ENCODE measurements around the gene FAM53B. TPM values are rescaled to one million over a fixed set of nuclear protein-coding genes. Genes with fewer than 3 reads are reported as not detected.

FAM53B gene
- total and polyA plus RNA-seq, 2 experiments from 2014 or later, result 2.1 to 10.1 TPM

DNA sequence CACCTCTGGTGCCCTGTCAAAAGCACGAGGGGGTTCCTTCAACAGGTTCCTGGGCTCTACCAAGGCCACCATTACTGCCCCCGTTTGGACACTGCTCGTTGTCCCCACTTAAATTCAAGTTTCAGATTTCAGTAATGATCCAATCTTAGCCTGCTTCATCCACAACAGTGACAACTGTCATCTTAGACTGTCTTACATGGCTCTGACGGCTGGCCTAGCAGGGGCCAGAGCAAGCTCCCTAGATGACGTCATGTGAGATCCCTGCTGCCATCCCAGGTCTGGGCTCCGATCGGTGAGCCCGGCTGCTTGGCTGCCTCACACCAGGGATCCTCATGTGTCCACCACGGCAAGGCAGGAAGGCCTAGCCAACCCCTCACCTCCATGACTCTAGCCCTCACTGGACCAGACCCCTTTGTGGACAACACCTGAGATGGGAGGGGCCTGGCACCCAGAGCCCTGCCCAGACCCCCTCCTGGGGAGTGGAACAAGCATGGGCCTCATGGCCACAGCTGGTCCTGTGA lies 82.5 kb downstream of the FAM53B start:
- no peak overlapping the region for H3K27ac ChIP-seq
- H3K4me1 ChIP-seq (ENCODE audit: insufficient read depth), result no peaks in the 10 kb centered on the region
- H4K20me1 ChIP-seq (ENCODE audit: insufficient read depth), result no peaks in the 10 kb centered on the region; the same call in 1 of the 2 replicates
- H3K9me2 ChIP-seq (ENCODE audit: insufficient read depth), result no peaks in the 10 kb centered on the region
- H3K36me3 ChIP-seq (ENCODE audit: low read depth), result no peaks in the 10 kb centered on the region
- no peaks in the 10 kb centered on the region for H3F3A ChIP-seq (ENCODE audit: insufficient read depth)
- H3K4me2 ChIP-seq (ENCODE audit: unreplicated experiment), result no peak overlapping the region
- H3K4me3 ChIP-seq, result no peak overlapping the region
- in situ Hi-C loops (cut with MboI), result no loop called here
- H3K9me3 ChIP-seq (ENCODE audit: low read depth), result no peaks in the 10 kb centered on the region
- TF ChIP-seq EZH2 (IDR thresholded peaks at IDR 0.05; ENCODE audit: insufficient read depth, poor library complexity, severe bottlenecking) (no peak), EZH2phosphoT487 (IDR thresholded peaks at IDR 0.05; ENCODE audit: insufficient read depth, low read depth) (no peak)
- no peak overlapping the region for H3K9ac ChIP-seq
- WGBS, 2 experiments (ENCODE audit: low coverage in 1 of 2, low lambda C conversion rate in 2 of 2, missing lambda C conversion rate in 2 of 2), result 95 to 96% methylated on average over 9 of the region's 9 CpGs
- H3K79me2 ChIP-seq (ENCODE audit: insufficient read depth), result no peaks in the 10 kb centered on the region
- H2AFZ ChIP-seq, result no peak overlapping the region
- no peaks in the 10 kb centered on the region for H3K27me3 ChIP-seq (replicated peaks; ENCODE audit: insufficient read depth)
- no peak for DNase-seq

DNA sequence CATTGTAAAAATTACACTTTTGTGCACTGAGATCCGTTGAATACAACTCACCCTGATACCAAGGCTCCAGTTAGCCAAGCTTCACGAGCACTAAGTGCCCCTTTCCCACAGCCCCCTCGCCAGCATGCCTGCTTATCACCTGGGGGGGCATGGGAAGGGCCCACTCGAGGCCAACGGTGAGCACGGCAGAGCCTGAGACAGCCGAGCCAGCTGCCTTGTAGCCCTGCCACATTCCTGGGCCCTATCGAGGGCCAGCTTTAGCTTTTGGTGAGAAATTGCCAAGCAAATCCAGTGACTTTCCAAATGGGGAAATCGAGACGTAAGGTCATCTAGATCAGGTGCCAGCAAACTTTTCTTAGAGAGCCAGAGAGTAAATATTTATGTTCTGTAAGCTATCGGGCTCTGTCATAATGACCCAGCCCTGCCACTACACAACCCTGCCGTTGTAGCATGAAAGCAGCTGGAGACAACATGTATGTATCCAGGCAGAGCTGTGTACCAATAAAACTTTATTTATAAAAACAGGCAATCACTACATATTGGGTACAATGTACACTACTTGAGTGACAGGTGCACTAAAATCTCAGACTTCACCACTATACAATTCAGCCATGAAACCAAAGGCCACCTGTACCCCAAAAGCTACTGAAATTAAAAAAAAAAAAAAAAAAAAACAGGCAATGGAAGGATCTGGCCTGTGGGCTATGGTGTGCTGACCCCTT lies 83.6 kb downstream of the FAM53B start:
- H3K79me2 ChIP-seq (ENCODE audit: insufficient read depth), result no peaks in the 10 kb centered on the region
- no peak overlapping the region for H3K4me3 ChIP-seq
- H3K27me3 ChIP-seq (replicated peaks; ENCODE audit: insufficient read depth), result no peaks in the 10 kb centered on the region
- H3K9me2 ChIP-seq (ENCODE audit: insufficient read depth), result no peaks in the 10 kb centered on the region
- H3K27ac ChIP-seq, result no peak overlapping the region
- no peaks in the 10 kb centered on the region for H3K9me3 ChIP-seq (ENCODE audit: low read depth)
- H4K20me1 ChIP-seq (ENCODE audit: insufficient read depth), result no peaks in the 10 kb centered on the region; the same call in 1 of the 2 replicates
- H3K9ac ChIP-seq, result no peak overlapping the region
- no peak overlapping the region for H3K4me2 ChIP-seq (ENCODE audit: unreplicated experiment)
- TF ChIP-seq EZH2phosphoT487 (IDR thresholded peaks at IDR 0.05; ENCODE audit: insufficient read depth, low read depth) (no peak), EZH2 (IDR thresholded peaks at IDR 0.05; ENCODE audit: insufficient read depth, poor library complexity, severe bottlenecking) (no peak)
- H3K4me1 ChIP-seq (ENCODE audit: insufficient read depth), result no peaks in the 10 kb centered on the region
- DNase-seq, result no peak
- H2AFZ ChIP-seq, result no peak overlapping the region
- in situ Hi-C loops (cut with MboI), result no loop called here
- 76% methylated on average over 12 of the region's 12 CpGs for WGBS, 2 experiments (ENCODE audit: low coverage in 1 of 2, low lambda C conversion rate in 2 of 2, missing lambda C conversion rate in 2 of 2)
- H3K36me3 ChIP-seq (ENCODE audit: low read depth), result no peaks in the 10 kb centered on the region
- H3F3A ChIP-seq (ENCODE audit: insufficient read depth), result no peaks in the 10 kb centered on the region

DNA sequence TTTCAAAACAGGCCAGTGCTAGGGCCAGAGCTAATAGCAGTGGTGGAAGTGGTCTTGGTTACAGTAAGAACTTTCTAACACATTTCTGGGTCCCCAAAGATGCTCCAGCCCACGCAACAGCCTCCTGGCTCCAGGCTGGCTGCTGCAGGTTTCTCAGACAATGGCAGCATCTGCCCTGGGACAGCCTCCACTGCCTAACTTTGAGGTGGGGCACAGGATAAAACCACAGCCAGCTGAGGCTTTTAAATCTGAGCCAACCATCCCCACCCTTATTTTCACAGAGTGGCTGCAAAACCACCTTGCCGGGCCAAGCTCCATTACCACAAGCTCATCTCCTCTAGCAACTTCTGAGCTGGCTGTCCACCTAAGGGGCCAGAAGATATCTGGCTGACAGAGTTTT lies 84.8 kb downstream of the FAM53B start:
- Histone ChIP-seq H3K36me3 (ENCODE audit: low read depth) (no peaks in the 10 kb centered on the region), H3K27me3 (replicated peaks; ENCODE audit: insufficient read depth) (no peaks in the 10 kb centered on the region), H3K27ac (no peak overlapping the region), H3K4me2 (ENCODE audit: unreplicated experiment) (no peak overlapping the region), H3K4me1 (ENCODE audit: insufficient read depth) (no peaks in the 10 kb centered on the region), H3F3A (ENCODE audit: insufficient read depth) (no peaks in the 10 kb centered on the region), H4K20me1 (ENCODE audit: insufficient read depth) (no peaks in the 10 kb centered on the region; the same call in 1 of the 2 replicates), H3K9me3 (ENCODE audit: low read depth) (no peaks in the 10 kb centered on the region), H3K9me2 (ENCODE audit: insufficient read depth) (no peaks in the 10 kb centered on the region), H3K79me2 (ENCODE audit: insufficient read depth) (no peaks in the 10 kb centered on the region), H2AFZ (no peak overlapping the region), H3K9ac (no peak overlapping the region), H3K4me3 (no peak overlapping the region)
- in situ Hi-C loops (cut with MboI), result no loop called here
- no peak for DNase-seq
- TF ChIP-seq EZH2 (IDR thresholded peaks at IDR 0.05; ENCODE audit: insufficient read depth, poor library complexity, severe bottlenecking) (no peak), EZH2phosphoT487 (IDR thresholded peaks at IDR 0.05; ENCODE audit: insufficient read depth, low read depth) (no peak)
- WGBS, 2 experiments (ENCODE audit: low coverage in 1 of 2, low lambda C conversion rate in 2 of 2, missing lambda C conversion rate in 2 of 2), result 93 to 96% methylated on average over 2 of the region's 2 CpGs

DNA sequence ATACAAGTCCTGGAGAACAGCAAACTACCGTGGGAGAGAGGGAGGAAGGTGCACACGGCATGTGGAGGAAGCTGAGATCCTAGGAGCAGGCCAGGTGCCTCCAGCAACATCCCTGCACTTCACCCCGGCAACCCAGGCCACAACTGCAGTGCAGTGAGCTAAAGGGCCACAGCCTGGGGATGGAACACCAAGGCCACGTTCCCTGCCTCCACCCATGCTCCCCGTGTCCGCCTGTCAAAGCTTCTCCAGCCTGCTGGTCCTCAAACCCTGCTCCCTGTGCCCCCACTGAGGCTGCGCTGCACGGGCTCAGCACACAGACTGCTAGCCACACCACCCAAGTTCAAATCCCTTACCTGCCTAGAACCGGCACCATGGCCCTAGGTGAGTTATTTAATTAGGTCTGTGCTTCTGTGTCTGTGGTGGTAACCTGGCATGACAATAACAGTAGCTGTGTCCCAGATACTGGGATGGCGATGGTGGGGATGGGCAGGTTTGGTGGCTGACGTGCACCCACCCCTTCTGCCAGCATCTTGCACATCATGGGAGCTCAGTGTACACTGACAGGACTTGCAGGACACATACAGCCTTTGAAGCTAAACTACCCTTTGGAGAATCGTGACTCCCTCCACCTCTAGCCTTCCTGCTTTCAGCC lies 85.5 kb downstream of the FAM53B start:
- Histone ChIP-seq H3K79me2 (ENCODE audit: insufficient read depth) (no peaks in the 10 kb centered on the region), H3K9ac (no peak overlapping the region), H3K9me3 (ENCODE audit: low read depth) (no peaks in the 10 kb centered on the region), H3K4me2 (ENCODE audit: unreplicated experiment) (no peak overlapping the region), H2AFZ (no peak overlapping the region), H3K4me1 (ENCODE audit: insufficient read depth) (no peaks in the 10 kb centered on the region), H4K20me1 (ENCODE audit: insufficient read depth) (no peaks in the 10 kb centered on the region; the same call in 1 of the 2 replicates), H3K9me2 (ENCODE audit: insufficient read depth) (no peaks in the 10 kb centered on the region), H3F3A (ENCODE audit: insufficient read depth) (no peaks in the 10 kb centered on the region), H3K27ac (no peak overlapping the region), H3K36me3 (ENCODE audit: low read depth) (no peaks in the 10 kb centered on the region), H3K4me3 (no peak overlapping the region), H3K27me3 (replicated peaks; ENCODE audit: insufficient read depth) (no peaks in the 10 kb centered on the region)
- in situ Hi-C loops (cut with MboI), result no loop called here
- DNase-seq, result no peak
- TF ChIP-seq EZH2 (IDR thresholded peaks at IDR 0.05; ENCODE audit: insufficient read depth, poor library complexity, severe bottlenecking) (no peak), EZH2phosphoT487 (IDR thresholded peaks at IDR 0.05; ENCODE audit: insufficient read depth, low read depth) (no peak)
- 90 to 91% methylated on average over 12 of the region's 12 CpGs for WGBS, 2 experiments (ENCODE audit: low coverage in 1 of 2, low lambda C conversion rate in 2 of 2, missing lambda C conversion rate in 2 of 2)
